ENCODE measurements around the gene ATP6V0B.

ATP6V0B gene

DNA sequence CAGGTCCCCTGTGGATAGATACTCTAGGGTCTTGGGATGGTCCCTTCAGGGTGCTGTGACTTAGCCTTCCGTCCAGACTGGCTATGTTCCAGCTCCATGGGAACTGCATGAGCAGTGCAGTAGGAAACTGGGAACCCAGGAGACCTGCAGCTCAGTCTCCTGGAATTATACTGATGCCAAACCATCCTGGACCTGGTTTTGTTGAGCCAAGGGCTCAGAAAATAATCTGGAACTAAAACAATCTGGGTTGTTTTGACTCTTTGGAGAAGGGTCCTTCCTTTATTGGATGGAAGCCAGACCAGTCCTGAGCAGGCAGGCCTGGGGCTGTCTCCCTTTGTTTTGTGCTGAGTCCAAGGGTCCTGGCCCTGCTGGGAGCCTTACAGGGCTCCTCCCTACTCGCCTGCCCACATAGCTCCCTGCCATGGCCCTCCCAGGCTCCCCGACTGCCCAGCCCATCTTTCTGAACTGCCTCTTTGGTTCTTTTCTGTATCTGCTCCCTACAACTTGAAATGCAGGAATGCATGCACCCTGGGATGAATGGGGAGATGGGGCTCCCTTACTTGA is 26.8 kb upstream of the ATP6V0B start:
- peaks cover 22% of the 10 kb centered on the region for H3K4me1 ChIP-seq (ENCODE audit: low read depth, poor library complexity, severe bottlenecking)
- H3K27ac ChIP-seq, result no peak overlapping the region
- no peaks in the 10 kb centered on the region for H3K36me3 ChIP-seq (ENCODE audit: insufficient read depth)
- no peak overlapping the region for H3K4me3 ChIP-seq (IDR thresholded peaks at IDR 0.05; ENCODE audit: insufficient read depth, low read depth, low read length)
- no peak overlapping the region for H2AFZ ChIP-seq (ENCODE audit: low read depth)
- no peak for TF ChIP-seq CTCF (conservative IDR thresholded peaks at IDR 0.05; ENCODE audit: low read depth, low read length)
- no peaks in the 10 kb centered on the region for H4K20me1 ChIP-seq (ENCODE audit: insufficient read depth)
- H3K79me2 ChIP-seq (ENCODE audit: insufficient read depth, low read depth), result peaks cover 12% of the 10 kb centered on the region
- no peaks in the 10 kb centered on the region for H3K27me3 ChIP-seq (ENCODE audit: insufficient read depth, low read depth)
- H3K9ac ChIP-seq, result peak overlapping the region; percentile 99; the same call in 1 of the 2 replicates
- H3K4me2 ChIP-seq, result peak overlapping the region; percentile 98

GRCh38 chr1:43949678-43950077 is 25.1 kb upstream of the ATP6V0B start:
- Histone ChIP-seq H3K4me1 (ENCODE audit: low read depth, poor library complexity, severe bottlenecking) (peaks cover 20% of the 10 kb centered on the region), H3K79me2 (ENCODE audit: insufficient read depth, low read depth) (peaks cover 12% of the 10 kb centered on the region), H3K4me2 (no peak overlapping the region), H4K20me1 (ENCODE audit: insufficient read depth) (no peaks in the 10 kb centered on the region), H2AFZ (ENCODE audit: low read depth) (no peak overlapping the region), H3K27me3 (ENCODE audit: insufficient read depth, low read depth) (no peaks in the 10 kb centered on the region), H3K36me3 (ENCODE audit: insufficient read depth) (no peaks in the 10 kb centered on the region), H3K9ac (no peak overlapping the region), H3K27ac (no peak overlapping the region), H3K4me3 (IDR thresholded peaks at IDR 0.05; ENCODE audit: insufficient read depth, low read depth, low read length) (no peak overlapping the region)
- TF ChIP-seq CTCF (conservative IDR thresholded peaks at IDR 0.05; ENCODE audit: low read depth, low read length), result no peak

- no peak for TF ChIP-seq CTCF (conservative IDR thresholded peaks at IDR 0.05; ENCODE audit: low read depth, low read length)
- H3K4me1 ChIP-seq (ENCODE audit: low read depth, poor library complexity, severe bottlenecking), result peaks cover 10% of the 10 kb centered on the region
- no peak overlapping the region for H3K27ac ChIP-seq
- H2AFZ ChIP-seq (ENCODE audit: low read depth), result no peak overlapping the region
- H3K27me3 ChIP-seq (ENCODE audit: insufficient read depth, low read depth), result no peaks in the 10 kb centered on the region
- H3K9ac ChIP-seq, result no peak overlapping the region
- no peaks in the 10 kb centered on the region for H3K36me3 ChIP-seq (ENCODE audit: insufficient read depth)
- H4K20me1 ChIP-seq (ENCODE audit: insufficient read depth), result no peaks in the 10 kb centered on the region
- peaks cover 12% of the 10 kb centered on the region for H3K79me2 ChIP-seq (ENCODE audit: insufficient read depth, low read depth)
- H3K4me3 ChIP-seq (IDR thresholded peaks at IDR 0.05; ENCODE audit: insufficient read depth, low read depth, low read length), result no peak overlapping the region
- H3K4me2 ChIP-seq, result no peak overlapping the region
Measured at GRCh38 chr1:43951021-43951985, 23.5 kb upstream of the ATP6V0B start.

DNA sequence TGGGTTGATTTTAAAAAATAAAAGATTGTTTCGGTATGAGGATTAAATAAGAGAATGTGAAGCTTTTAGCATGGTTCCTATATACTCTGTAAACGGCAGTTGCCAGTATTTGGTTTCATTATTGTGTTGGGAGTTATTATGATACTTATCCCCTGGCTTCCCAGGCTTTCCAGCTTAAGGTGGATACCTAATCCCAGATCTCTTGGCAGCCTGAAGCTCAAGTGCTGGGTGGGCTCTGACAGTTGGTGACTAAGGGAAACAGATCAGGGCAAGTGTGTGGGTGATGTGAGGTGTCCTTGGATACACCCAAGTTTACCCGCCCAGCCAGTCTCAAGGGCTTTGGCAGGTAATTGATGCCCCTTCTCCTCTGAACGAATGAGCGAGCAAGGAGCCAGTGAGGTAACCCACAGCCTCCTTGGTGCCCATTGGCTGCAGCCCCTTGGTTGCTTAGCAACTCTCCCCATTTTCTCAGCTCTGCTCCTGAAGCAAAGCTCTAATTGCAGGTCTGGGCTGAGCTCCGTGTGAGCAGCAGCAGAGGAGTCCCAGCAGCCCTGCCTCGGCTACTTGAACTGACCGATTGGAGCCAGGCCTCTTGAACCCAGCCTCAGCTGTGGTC is 21.9 kb upstream of the ATP6V0B start:
- H3K4me2 ChIP-seq, result no peak overlapping the region
- no peak overlapping the region for H3K9ac ChIP-seq

More for the DNA sequence above, 21.9 kb upstream of the ATP6V0B start:
- Histone ChIP-seq H2AFZ (ENCODE audit: low read depth) (no peak overlapping the region), H3K4me1 (ENCODE audit: low read depth, poor library complexity, severe bottlenecking) (peaks cover 5% of the 10 kb centered on the region), H4K20me1 (ENCODE audit: insufficient read depth) (no peaks in the 10 kb centered on the region), H3K4me3 (IDR thresholded peaks at IDR 0.05; ENCODE audit: insufficient read depth, low read depth, low read length) (no peak overlapping the region), H3K79me2 (ENCODE audit: insufficient read depth, low read depth) (peaks cover 5% of the 10 kb centered on the region), H3K36me3 (ENCODE audit: insufficient read depth) (no peaks in the 10 kb centered on the region), H3K27me3 (ENCODE audit: insufficient read depth, low read depth) (no peaks in the 10 kb centered on the region), H3K27ac (no peak overlapping the region)
- TF ChIP-seq CTCF (conservative IDR thresholded peaks at IDR 0.05; ENCODE audit: low read depth, low read length), result no peak
